HG03108 (cell line): ENCODE data around the gene CHST15.

ENCODE experiments used
- ATAC-seq: cut with Tn5 transposase; IDR thresholded peaks from one replicate; pipeline ENCODE4 v1.9.1; 2021; ENCODE audit warnings: moderate library complexity; ENCODE audit not compliant: unreplicated experiment

The CHST15 gene

DNA sequence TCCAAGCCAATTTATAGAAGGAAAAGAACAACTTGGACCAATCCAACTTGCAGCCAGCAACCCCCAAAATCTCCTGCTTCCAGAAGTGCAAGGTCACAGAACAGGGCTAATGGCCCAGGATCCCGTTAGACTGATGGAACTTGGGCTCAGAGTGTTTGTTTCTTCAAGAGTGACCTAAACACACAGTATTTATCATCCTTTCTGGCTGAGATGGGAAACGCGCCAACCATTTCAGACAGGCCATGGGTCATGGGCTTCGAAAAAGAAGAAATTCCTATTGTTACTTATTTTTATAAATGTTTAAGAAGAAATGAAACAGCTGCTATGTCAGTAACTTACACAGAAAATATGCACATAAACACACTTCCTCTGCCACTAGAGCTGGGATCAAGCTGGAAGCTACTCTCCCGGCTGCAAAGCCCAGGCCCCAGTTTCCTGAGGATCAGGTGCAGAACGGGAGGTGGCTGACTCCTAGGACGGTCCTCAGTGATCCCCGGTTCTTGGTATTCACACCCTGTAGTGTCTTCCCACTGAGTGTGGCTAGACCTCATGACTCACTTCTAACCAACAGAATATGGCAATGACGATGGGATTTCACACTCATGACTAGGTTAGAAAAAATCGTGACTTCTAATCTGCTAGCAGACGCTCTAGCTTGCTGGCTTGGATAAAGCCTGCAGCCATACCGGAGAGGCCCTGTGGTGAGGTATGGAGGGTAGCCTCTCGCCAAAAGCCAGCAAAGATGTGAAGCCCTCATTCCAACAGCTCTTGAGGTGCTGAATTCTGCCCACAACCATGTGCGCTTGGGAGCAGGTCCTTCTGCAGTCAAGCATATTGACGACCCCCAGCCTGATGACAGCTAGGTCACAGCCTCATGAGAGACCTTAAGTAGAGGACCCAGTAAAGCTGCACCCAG is 60.2 kb downstream of the CHST15 start:
- no peak for ATAC-seq

DNA sequence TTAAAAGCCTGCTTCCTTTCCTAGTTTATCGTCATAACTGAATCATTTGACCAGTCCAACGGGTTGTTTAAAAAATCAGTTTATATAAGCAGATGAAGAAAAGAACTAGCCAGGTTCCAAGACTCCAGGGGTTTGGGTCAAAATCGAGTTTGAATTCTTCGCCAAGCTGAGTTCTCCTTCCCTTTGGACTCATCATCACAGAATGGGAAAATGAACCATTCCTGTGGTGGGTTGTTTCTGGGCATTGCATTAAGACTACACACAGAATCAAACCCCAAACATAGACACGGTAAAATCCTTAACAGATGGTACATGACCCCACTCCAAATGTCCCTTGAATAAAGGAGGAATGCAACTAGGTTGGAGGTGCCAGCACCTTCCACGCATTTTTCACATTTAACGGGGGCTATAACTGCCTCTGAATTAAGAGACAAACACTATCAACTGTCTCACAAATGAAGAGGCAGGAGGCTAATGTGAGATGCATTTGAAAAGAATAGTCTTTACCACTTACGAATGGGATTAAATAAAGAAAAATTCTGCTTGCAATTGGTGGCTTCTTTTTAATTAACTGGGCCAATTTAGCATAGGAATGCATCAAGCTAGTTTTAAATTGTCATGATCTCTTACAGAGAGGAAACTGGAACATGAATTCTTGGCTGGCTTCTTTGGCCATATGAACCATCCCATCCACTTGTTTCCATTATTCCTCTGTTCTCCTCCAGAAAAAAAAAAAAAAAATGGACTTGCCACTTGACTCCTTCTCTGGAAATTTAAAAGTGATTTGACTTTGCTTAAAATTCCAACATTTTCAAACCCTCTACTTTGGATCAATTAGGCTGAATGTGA is 61.1 kb downstream of the CHST15 start:
- no peak for ATAC-seq

DNA sequence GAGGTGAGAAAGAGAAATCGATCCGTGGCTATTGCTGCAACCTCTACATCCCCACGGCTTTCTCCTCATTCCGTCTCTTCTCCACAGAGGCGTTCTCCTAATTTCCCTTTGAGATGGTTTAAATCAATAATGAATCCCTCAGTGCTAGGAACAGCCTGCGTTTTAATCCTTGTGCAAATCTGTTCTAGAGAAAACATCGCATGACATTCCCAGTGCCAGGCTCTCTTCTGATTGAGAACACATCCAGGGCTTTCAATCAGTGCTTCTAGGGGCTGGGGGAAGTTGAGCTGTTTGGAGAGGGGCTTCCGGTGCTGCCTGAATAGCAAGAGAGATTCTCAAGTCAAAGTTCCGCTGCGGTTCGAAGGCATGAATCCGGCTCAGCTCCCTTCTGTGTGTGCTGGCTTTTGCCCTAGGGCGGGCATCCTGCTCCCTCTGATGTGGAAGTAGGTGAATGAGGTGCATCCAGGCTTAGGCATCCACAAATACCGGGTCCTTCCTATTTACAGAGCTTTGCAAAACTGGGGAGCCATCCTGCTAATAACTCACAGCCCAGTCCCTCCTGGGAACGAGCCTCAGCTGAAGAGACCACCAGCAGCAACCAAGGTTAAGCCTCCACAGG is 62.8 kb downstream of the CHST15 start:
- no peak for ATAC-seq

DNA sequence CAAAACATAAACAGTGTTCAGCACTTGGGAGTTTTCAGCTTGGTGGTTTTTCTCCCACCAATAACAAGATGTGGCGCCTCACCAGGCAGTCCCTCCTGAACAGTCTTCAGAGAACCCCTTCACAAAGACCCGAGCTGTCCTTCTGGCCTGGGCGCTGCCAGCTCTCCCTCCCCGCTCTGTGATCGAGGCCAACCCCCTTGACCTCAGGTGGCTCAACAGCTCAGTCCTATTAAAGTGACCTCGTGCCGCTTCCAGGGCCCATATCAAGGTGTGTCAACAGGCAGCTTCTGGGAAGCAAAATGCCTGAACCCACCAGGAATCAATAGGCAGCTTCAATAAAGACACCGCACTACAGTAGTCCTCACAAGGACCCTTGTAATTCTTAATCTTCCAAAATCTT is 63.3 kb downstream of the CHST15 start:
- ATAC-seq = no peak

DNA sequence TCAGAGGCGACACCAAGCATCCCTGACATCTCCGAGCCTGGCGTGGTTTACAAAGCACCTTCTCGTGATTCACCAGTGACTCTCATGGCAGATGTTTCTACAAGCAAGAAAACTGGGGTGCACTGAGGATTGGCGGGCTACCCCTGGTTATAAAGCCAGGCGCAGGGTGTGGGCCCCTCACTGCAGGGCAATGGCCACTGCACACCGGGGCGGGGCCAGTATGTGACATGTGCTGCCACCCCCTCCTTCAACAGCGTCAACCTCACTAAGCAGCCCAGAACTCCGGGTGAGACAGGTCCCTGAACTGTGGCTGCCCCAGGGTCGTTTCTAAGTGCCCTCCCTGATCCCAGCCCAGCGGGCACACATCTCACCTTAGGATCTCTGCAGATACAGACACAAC is 63.8 kb downstream of the CHST15 start:
- ATAC-seq = no peak

DNA sequence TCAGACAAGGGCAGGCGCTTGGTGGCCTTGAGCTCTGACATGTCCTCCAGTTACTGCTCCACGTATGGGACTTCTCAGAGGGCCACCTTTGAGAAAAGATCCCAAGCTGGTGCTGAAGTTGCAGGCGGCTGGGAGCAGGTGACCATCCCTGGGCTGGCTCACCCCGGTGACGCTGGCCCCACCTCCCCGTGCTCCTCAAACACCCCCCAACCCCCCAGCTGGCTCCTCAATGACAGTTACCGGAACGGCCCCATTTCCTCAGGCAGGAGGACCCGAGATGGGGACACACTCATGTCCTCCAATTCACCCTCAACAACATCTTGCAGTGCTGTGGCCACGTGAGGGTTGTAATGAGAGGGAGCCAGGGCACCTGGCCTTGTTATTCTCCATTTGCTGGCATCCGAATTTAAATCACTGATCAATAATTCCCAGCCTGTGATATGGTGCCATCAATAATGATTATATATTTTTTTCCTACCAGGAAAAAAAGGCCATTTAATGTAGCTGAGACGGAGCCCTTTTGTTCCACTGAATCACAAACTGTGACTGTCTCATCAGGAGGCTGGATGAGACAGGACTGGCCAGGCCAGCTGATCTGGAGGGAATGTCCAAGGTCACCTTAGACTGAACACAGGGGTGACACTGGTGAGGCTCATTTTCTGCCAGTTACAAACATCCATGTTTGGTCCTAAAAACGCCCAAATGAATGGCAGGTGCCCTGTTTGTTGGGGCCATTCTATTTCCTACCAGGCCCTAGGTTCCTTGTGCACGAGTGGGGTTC is 64.5 kb downstream of the CHST15 start:
- ATAC-seq = no peak

DNA sequence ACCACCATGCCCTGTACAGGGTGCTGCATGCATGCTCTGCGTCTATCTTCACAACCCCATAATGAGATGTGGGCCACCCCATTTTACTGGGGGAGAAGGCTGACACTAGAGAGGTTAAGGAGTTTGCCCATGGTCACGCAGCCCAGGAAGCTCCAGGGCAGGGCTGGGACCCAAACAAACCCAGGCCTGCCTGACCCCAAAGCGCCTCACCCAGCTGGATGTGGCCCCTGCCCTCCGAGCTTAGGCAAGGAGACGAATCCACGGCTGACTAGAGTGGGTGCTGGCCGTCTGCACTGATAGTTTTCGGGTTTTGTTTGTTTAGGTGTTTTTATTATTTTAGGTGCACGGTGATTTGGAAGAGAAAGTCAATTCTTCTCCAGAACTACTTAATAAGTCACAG is 65.7 kb downstream of the CHST15 start:
- ATAC-seq = no peak

DNA sequence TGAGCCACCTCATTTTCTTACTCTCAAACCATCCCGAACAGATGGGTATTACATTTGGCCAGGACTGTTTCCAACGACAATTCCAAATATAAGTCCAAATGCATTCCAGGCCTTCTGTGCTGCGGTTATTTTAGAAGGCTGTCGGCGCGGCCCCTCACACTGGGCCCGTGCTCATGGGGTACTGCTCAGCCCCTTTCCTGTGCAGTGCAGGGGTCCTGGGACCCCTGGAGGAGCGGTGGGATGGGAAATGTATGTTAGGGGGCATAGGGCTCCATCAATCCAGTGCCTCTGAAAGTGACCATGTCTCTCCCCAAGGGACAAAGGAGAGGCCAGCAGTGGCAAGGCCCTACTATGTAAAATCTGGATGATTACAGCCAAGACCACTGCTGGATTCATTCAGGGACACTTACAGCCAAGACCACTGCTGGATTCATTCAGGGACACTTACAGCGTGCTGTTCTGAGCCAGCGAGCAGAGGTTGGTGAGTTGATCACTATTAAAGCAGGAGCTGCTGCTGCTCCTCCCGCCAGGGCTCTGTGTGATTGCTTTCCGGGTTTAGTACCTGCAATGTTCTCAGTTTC is 66.3 kb downstream of the CHST15 start:
- ATAC-seq = no peak

DNA sequence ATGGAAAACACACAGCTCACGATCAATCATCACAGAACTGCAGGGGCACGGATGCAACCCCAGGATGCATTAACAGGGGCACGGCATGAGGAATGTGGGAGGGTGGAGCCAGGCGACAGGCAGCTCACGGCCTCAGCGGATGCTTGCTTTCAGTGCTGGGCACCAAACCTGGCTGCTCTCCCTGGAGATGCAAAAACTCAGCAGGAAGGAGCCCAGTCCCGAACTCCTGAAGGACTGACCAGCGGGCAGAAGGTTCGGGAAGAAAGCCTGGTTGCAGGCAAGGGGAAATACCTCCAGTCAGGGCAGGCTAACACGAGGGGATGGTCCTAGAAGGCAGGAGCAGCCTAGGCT is 66.8 kb downstream of the CHST15 start:
- no peak for ATAC-seq

DNA sequence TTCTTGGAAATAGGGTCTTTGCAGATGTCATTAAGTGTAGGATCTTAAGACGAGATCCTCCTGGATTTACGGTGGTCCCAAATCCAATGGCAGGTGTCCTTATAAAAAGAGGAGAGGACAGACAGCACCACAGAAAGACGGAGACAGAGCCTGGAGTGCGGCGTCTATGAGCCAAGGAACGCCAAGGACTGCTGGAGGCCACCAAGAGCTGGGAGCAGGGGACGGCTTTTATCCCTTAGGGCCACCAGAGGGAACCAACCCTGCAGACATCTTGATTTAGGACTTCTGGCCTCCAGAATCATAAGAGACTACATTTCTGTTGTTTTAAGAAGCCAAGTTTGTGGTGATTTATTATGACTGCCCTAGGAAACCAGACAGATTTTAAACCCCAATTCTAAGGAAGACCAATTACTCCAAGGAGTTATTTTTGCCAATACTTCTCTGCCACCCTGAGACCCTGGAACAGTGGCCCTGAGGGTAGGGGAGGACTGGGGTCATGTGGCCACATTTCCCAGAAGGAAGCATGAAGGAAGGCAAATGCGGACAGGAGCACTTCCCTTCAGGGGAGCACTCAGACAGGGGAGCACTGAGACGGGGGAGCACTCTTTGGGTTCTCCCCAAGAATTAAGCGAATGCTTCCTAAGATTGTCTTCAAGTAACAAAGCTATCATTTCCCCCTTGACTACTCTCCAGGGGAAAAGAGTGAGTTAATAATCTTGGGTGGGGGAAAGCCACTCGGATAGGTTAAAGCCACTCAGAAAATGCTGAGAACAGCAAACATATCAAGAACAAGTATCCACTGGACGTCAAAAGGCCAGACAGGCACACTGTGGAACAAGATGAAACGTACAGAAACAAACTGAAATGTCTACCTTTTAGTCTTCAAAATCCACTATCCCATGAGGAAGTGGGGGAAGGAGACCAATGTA is 67.5 kb downstream of the CHST15 start:
- ATAC-seq = no peak

DNA sequence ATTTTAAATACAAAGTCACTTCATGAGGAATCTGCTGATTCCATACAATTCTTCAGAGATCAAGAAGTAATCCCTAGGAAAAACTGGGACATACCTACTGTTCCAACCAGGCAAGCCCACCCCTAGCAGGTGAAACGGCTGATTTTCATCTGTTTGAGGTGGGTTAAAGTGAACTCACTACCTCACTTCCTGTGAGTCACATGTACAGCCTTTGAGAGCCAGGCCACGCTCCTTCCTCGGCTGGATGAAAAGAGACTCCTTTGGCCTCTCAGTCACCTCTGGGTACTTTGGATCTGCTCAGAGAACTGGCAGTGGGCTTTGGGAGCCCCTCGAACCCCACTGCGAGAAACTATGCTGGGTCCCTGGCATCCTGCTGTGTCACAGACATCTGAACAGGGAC is 68.2 kb downstream of the CHST15 start:
- no peak for ATAC-seq

DNA sequence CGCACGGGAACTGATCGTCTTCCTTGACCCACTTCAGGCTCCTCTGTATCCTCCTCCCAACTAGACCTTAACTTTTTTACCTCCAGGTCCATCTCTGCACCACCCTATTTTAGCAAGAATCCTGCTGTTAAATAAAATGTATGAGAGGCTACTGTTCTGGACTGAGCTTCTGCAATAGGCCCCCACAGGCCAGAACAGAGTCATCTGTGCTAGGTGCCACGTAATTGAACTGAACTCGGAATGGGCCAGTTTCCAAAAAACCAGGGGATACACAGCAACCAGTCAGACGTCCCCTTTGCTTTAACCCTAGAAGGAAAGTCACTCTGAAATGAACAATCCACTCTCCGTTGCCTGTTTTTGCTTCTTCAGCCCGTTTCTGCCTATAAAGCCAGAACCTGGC is 71.3 kb downstream of the CHST15 start:
- no peak for ATAC-seq

DNA sequence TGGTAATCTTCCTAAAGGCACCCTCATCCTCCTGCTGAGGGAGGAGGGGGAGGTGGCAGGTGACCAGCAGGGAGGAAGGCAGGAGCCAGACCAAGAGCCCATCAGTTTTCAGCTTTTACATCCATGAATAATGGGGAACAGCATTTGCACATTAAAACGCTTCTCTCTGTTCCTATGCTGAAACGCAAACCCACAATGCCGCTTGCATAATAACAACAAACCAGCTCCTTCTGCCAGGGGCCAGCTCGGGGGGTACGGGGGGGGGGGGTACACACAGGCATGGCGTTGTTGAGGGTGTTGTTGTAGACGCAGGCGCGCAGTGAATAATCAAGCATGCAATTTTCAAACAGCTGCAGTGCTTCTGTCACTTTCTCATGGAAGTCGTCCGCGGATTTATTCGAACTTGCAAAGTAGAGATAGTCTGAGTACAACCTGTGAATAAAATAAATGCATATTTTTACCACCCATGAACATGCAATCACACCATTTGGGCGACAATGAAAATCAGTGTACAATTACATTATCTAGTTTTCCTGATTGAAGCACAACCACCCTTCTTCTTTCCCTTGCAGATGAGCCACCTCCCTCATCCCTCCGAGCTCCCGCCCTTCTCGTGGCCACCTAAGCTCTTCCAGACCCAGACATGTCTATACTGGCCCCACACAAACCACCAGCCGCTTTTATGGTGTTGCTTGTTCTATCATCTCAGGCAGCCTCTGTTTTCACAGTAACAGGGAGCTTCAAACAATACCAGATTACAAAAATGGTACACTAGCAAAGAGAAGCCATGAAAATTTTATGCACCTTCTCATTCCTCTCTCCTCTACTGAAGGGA is 72.2 kb downstream of the CHST15 start:
- no peak for ATAC-seq

DNA sequence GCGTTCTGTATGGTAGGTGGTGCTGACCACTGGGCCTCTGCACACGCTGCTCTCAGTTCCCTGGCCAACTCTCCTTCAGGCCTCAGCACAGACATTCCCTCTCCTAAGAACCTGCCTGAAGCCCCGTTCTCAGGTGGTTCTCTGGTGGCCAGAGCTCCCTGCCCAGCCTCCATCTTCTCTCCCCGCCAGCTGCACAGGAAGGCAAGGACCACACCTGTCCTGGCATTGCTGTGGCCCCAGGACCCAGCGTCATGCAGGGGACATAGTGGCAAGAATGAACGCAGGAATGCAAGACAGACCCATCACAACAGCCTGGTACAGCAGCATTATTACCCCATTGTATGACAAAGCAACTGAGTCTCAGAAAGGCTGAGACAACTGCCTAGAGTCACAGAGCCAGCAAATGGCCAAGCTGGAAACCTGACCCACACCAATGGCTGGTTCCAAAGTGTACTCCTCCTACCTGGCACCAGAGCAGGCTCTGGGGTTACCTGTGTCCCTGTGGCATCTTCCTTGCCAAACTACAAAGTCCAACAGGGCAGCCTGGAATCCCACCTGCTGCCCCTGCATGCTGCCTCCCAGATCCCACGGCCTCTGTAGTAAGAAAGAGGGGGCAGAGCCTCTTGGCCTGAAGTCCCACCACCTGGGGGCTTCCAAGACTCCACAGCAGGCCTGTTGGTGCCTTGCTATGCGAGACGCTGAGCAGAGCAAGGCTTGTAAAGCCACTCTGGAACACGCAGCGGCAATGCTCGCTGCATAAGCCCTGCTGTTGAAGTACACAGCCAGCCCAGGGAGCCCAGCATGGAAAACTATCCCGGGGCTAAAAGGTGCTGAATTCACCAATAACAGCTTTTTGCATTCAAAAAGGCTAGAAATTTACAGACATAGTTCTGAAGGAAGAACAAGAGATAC is 73.3 kb downstream of the CHST15 start:
- ATAC-seq = no peak

DNA sequence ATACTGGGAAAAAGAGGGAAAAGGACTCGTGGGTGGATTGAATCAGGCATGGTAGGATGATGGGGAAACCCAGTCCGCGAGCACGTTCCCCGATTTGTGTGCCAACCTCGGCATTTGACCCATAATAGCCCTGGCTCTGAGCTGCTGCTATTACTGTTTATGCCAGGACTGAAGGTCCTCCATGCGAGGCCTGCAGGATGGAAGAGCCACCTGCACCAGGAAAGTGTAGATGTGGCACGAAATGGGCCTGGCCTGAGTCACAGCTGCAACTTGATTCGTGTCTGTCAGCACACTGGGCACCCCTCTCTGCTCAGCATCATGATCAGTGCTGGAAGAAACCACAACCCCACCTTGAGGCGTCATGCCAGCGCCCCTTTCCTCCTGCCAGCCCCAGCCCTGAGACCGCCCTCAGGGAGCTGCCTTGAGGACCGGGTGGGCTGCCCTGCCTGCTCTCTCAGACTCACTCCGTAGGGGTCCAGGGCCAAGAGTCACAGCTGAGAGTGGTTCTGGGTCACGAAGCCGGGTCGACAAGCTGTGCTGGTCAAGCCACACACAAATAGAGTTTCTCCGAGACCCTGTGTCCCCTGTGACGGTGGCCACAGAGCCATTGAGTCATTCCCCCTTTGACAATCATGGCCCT is 74.4 kb downstream of the CHST15 start:
- no peak for ATAC-seq

DNA sequence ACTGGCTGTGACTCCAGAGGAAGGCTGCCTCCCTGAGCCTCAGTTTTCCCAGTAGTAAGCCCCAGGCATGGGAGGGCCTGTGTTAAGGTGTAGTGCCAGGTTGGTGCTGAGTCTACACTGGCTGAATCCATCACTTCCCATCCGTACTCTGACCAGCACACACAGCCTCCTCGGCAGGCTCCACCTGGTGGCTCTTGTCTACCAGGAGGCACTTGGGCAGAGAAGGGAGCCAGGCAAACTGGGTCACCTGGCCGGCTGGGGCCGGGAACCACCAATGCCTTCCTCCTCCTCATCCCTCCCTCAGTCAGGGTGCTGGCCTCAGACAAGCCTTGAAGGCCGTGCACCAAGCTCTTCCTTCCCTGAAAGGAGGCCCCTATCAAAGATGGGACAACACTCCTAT is 75.7 kb downstream of the CHST15 start:
- ATAC-seq = no peak

DNA sequence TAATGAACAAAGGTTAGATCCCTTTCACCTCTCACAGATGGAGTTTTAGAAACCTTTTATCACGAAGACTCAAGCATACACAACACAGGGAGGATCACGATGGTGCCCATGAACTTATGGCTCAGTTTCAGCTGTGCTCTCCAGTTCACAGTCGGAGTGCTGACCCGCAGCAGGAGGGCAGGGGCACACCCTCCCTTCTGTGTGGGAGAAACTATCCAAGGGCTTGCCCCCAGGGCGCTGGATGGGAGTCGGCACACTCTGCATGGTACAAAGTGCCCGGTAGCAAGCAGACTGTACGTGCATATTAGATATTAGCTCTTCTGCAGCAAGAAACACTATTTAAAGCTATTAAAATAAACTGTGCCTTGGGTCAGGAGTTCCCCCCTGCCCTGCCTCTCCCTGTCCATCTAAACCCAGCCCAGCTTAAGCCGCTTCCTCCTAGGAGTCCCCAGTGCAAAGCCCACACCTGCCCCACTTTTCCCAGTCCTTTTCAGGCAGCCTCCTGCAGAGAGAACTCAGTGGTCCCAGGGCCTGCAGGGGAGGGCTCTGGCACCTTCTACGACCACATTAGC is 76.5 kb downstream of the CHST15 start:
- ATAC-seq = no peak
